ENCODE measurements around the gene TOM1L1.

DNA sequence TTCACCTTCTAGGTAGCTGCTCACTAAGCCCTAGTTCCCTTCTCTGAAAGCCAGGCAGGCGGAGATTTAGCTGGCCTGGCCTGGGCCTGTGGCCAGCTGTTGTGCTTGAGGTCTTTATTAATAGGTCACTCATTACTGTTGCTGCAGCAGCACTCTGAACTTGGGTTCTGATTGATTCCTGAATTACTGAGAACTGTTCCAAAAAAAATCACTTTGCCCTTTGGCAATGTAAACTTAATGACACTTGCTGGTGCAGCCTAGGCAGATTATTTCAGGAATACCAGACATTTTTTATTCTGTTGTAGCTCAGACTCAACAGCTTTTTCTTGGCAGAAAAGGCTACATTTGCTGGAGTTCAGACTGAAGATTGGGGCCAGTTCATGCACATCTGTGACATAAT is 2.7 kb downstream of the TOM1L1 start:
- TF ChIP-seq, protein P1, sequence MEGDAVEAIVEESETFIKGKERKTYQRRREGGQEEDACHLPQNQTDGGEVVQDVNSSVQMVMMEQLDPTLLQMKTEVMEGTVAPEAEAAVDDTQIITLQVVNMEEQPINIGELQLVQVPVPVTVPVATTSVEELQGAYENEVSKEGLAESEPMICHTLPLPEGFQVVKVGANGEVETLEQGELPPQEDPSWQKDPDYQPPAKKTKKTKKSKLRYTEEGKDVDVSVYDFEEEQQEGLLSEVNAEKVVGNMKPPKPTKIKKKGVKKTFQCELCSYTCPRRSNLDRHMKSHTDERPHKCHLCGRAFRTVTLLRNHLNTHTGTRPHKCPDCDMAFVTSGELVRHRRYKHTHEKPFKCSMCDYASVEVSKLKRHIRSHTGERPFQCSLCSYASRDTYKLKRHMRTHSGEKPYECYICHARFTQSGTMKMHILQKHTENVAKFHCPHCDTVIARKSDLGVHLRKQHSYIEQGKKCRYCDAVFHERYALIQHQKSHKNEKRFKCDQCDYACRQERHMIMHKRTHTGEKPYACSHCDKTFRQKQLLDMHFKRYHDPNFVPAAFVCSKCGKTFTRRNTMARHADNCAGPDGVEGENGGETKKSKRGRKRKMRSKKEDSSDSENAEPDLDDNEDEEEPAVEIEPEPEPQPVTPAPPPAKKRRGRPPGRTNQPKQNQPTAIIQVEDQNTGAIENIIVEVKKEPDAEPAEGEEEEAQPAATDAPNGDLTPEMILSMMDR (IDR thresholded peaks at IDR 0.05) = no peak
- TF ChIP-seq POLR2A (IDR thresholded peaks at IDR 0.05) = no peak
